GM19043 (cell line): Measurements from ENCODE around the gene MAP4K2.
"Not testable (repeated sequence)": the region's sequence is repeated elsewhere in the genome, so short reads cannot be mapped to it uniquely, and the experiment has no call there.

Experiments
- ATAC-seq: cut with Tn5 transposase; IDR thresholded peaks from one replicate; pipeline ENCODE4 v1.9.1; 2021; ENCODE audit warnings: low read depth; ENCODE audit not compliant: unreplicated experiment

The MAP4K2 gene

GRCh38 chr11:64815433-64815832 lies 12.4 kb upstream of the MAP4K2 start:
- not testable (repeated sequence) for ATAC-seq

- ATAC-seq: peak; percentile 45
Observed at GRCh38 chr11:64814712-64815187, 11.7 kb upstream of the MAP4K2 start.

- ATAC-seq: no peak
Observed at GRCh38 chr11:64813826-64814225, 10.8 kb upstream of the MAP4K2 start.

GRCh38 chr11:64810891-64811272 lies 7.9 kb upstream of the MAP4K2 start:
- no peak for ATAC-seq

GRCh38 chr11:64810271-64810890 lies 7.4 kb upstream of the MAP4K2 start, which contains the start of gene MEN1:
MEN1 (minus strand) TSS chr11:64810551; CDS start chr11:64810109, 442 bp downstream.
- peak; percentile 57 for ATAC-seq

GRCh38 chr11:64809781-64810241 lies 6.8 kb upstream of the MAP4K2 start:
- ATAC-seq: no peak

GRCh38 chr11:64805481-64805880 lies 2.5 kb upstream of the MAP4K2 start:
- ATAC-seq: no peak

- ATAC-seq: no peak
Observed at GRCh38 chr11:64804346-64805210, 1.6 kb upstream of the MAP4K2 start.

GRCh38 chr11:64803846-64804345 lies 882 bp upstream of the MAP4K2 start:
- no peak for ATAC-seq

GRCh38 chr11:64802370-64803157 lies 450 bp downstream of the MAP4K2 start:
- ATAC-seq: no peak

GRCh38 chr11:64801561-64802369 lies 1.2 kb downstream of the MAP4K2 start:
- no peak for ATAC-seq

- ATAC-seq: no peak
Observed at GRCh38 chr11:64801158-64801464, 1.9 kb downstream of the MAP4K2 start.

- no peak for ATAC-seq
Observed at GRCh38 chr11:64800303-64801157, 2.5 kb downstream of the MAP4K2 start.

GRCh38 chr11:64799623-64800302 lies 3.3 kb downstream of the MAP4K2 start:
- ATAC-seq: no peak

GRCh38 chr11:64799256-64799622 lies 3.8 kb downstream of the MAP4K2 start:
- ATAC-seq: no peak

- ATAC-seq: no peak
Observed at GRCh38 chr11:64796757-64797541, 6.1 kb downstream of the MAP4K2 start.

GRCh38 chr11:64796047-64796756 lies 6.8 kb downstream of the MAP4K2 start:
- ATAC-seq: no peak
